Neural cell (in vitro differentiated cells): Measurements from ENCODE around the gene AGFG1. TPM values are rescaled to one million over a fixed set of nuclear protein-coding genes. Genes with fewer than 3 reads are reported as not detected.

Experiments
- H2AFZ ChIP-seq: fragments of 200-600, 300-800 bp; sonication (generic), shearing (Covaris generic); 2 replicates; pipeline ENCODE4 v1.6.0; 2014; ENCODE audit warnings: low read depth, mild to moderate bottlenecking, antibody characterized with exemption, low read length, moderate library complexity
- H3F3A ChIP-seq: fragments of 200-600 bp; shearing (Covaris generic); 2 replicates; pipeline ENCODE4 v1.6.1; 2016; ENCODE audit warnings: mild to moderate bottlenecking, moderate library complexity, mixed read lengths, antibody characterized with exemption, low read length; ENCODE audit not compliant: insufficient read depth, poor library complexity, severe bottlenecking
- H3K27ac ChIP-seq: fragments of 200-600, 300-800 bp; sonication (generic), shearing (Covaris generic); 2 replicates; pipeline ENCODE4 v1.5.1; 2014; ENCODE audit warnings: mild to moderate bottlenecking, low read length, moderate library complexity
- H3K27me3 ChIP-seq: fragments of 300-800, 200-600 bp; sonication (generic), shearing (Covaris generic); 2 replicates; pipeline ENCODE4 v1.6.0; 2014; ENCODE audit warnings: mild to moderate bottlenecking, low read depth, low read length, moderate library complexity; ENCODE audit not compliant: insufficient read depth
- H3K36me3 ChIP-seq: fragments of 300-800, 200-600 bp; sonication (generic), shearing (Covaris generic); 2 replicates; pipeline ENCODE4 v1.5.1; 2014; ENCODE audit warnings: mild to moderate bottlenecking, antibody characterized with exemption, low read length, moderate library complexity; ENCODE audit not compliant: insufficient read depth
- H3K4me2 ChIP-seq: fragments of 300-800, 200-600 bp; sonication (generic), shearing (Covaris generic); 2 replicates; pipeline ENCODE4 v1.6.0; 2014; ENCODE audit warnings: mild to moderate bottlenecking, low read length
- H3K4me3 ChIP-seq: fragments of 300-800, 200-600 bp; sonication (generic), shearing (Covaris generic); 2 replicates; pipeline ENCODE4 v1.5.1; 2014; ENCODE audit warnings: mild to moderate bottlenecking, low read length, moderate library complexity
- H3K79me2 ChIP-seq: fragments of 200-600 bp; shearing (Covaris generic); replicated peaks from 2 replicates; pipeline ENCODE4 v1.6.0; 2014; ENCODE audit warnings: mild to moderate bottlenecking, low read length, moderate library complexity; ENCODE audit not compliant: insufficient read depth
- H3K9ac ChIP-seq: fragments of 300-800, 200-600 bp; sonication (generic), shearing (Covaris generic); 2 replicates; pipeline ENCODE4 v1.6.1; 2016; ENCODE audit warnings: mild to moderate bottlenecking, low read length, mixed read lengths
- H3K9me2 ChIP-seq: fragments of 200-600 bp; shearing (Covaris generic); 2 replicates; pipeline ENCODE4 v1.6.1; 2016; ENCODE audit warnings: mild to moderate bottlenecking, low read length, mixed read lengths; ENCODE audit not compliant: insufficient read depth
- H3K9me3 ChIP-seq: fragments of 200-600, 300-800 bp; sonication (generic), shearing (Covaris generic); 2 replicates; pipeline ENCODE4 v1.6.1; 2016; ENCODE audit warnings: mild to moderate bottlenecking, mixed run types, low read length, moderate library complexity, mixed read lengths
- H4K20me1 ChIP-seq: fragments of 200-600 bp; shearing (Covaris generic); 2 replicates; pipeline ENCODE4 v1.6.1; 2016; ENCODE audit warnings: mild to moderate bottlenecking, mixed run types; ENCODE audit not compliant: insufficient read depth
- CTCF ChIP-seq: fragments of 450-650 bp; IDR thresholded peaks from 2 replicates; pipeline ENCODE4 v1.5.1; 2014; ENCODE audit warnings: antibody characterized with exemption, mild to moderate bottlenecking, moderate library complexity; ENCODE audit not compliant: poor library complexity, severe bottlenecking
- EP300 ChIP-seq: fragments of 450-650 bp; conservative IDR thresholded peaks from 2 replicates; pipeline ENCODE4 v1.6.1; 2014; ENCODE audit warnings: antibody characterized with exemption, mild to moderate bottlenecking, moderate library complexity; ENCODE audit not compliant: poor library complexity, severe bottlenecking
- EZH2 ChIP-seq: fragments of 200-600, 300-800 bp; shearing (Covaris generic), sonication (generic); IDR thresholded peaks from 2 replicates; pipeline ENCODE4 v1.6.1; 2014; ENCODE audit warnings: antibody characterized with exemption, low read length, borderline replicate concordance, mild to moderate bottlenecking; ENCODE audit not compliant: insufficient read depth, poor library complexity, severe bottlenecking
- MXI1 ChIP-seq: fragments of 450-650 bp; conservative IDR thresholded peaks from 2 replicates; pipeline ENCODE4 v1.6.1; 2014; ENCODE audit warnings: antibody characterized with exemption, mild to moderate bottlenecking; ENCODE audit not compliant: poor library complexity, severe bottlenecking
- POLR2AphosphoS5 ChIP-seq: IDR thresholded peaks from 2 replicates; pipeline ENCODE4 v1.6.1; 2012
- RAD21 ChIP-seq: fragments of 450-650 bp; conservative IDR thresholded peaks from 2 replicates; pipeline ENCODE4 v1.6.1; 2014; ENCODE audit warnings: antibody characterized with exemption, mild to moderate bottlenecking, moderate library complexity
- REST ChIP-seq: IDR thresholded peaks from 2 replicates; pipeline ENCODE4 v1.6.1; 2012; ENCODE audit warnings: borderline replicate concordance
- SMC3 ChIP-seq: fragments of 450-650 bp; conservative IDR thresholded peaks from 2 replicates; pipeline ENCODE4 v1.6.1; 2014; ENCODE audit warnings: antibody characterized with exemption, mild to moderate bottlenecking, moderate library complexity; ENCODE audit not compliant: poor library complexity
- TAF1 ChIP-seq: IDR thresholded peaks from 2 replicates; pipeline ENCODE4 v1.6.1; 2012; ENCODE audit warnings: low read depth
- polyA plus RNA-seq: library from polyadenylated mRNA; depleted of rRNA; stranded (reverse); fragments of >200 nt; gene quantifications from 2 replicates; pipeline ENCODE4 v1.2.3, GENCODE V29; 2014

The AGFG1 gene
- polyA plus RNA-seq, 1 donor from 2014 or later, result 106 TPM

GRCh38 chr2:227461811-227462461 lies 10.0 kb upstream of the AGFG1 start:
- H3K4me3 ChIP-seq, result no peak overlapping the region
- H3K9me3 ChIP-seq, result no peaks in the 10 kb centered on the region
- H4K20me1 ChIP-seq, result no peaks in the 10 kb centered on the region
- no peaks in the 10 kb centered on the region for H3K27me3 ChIP-seq
- H3F3A ChIP-seq, result no peaks in the 10 kb centered on the region
- no peak overlapping the region for H3K4me2 ChIP-seq
- no peak overlapping the region for H3K27ac ChIP-seq
- no peaks in the 10 kb centered on the region for H3K9me2 ChIP-seq
- TF ChIP-seq TAF1 (no peak), REST (no peak), CTCF (no peak), POLR2AphosphoS5 (peak; percentile 28)
- H3K36me3 ChIP-seq, result no peaks in the 10 kb centered on the region
- no peaks in the 10 kb centered on the region for H3K79me2 ChIP-seq
- no peak overlapping the region for H2AFZ ChIP-seq
- no peak overlapping the region for H3K9ac ChIP-seq

GRCh38 chr2:227462462-227462951 lies 9.4 kb upstream of the AGFG1 start:
- Histone ChIP-seq H3K9me2 (no peaks in the 10 kb centered on the region), H4K20me1 (no peaks in the 10 kb centered on the region), H3K9me3 (no peaks in the 10 kb centered on the region), H3F3A (no peaks in the 10 kb centered on the region), H2AFZ (no peak overlapping the region), H3K4me3 (no peak overlapping the region), H3K4me2 (no peak overlapping the region), H3K9ac (no peak overlapping the region), H3K27me3 (no peaks in the 10 kb centered on the region), H3K27ac (no peak overlapping the region), H3K36me3 (no peaks in the 10 kb centered on the region), H3K79me2 (no peaks in the 10 kb centered on the region)
- TF ChIP-seq EP300 (no peak), CTCF (no peak), EZH2 (no peak), POLR2AphosphoS5 (no peak), TAF1 (no peak), MXI1 (no peak), SMC3 (no peak), RAD21 (no peak), REST (no peak)
